ENCODE measurements around the gene CD300LB. TPM values are rescaled to one million over a fixed set of nuclear protein-coding genes. Genes with fewer than 3 reads are reported as not detected.
A peak's percentile ranks its signal among the peaks of the same experiment; 100 is the strongest.

Gene CD300LB
- total RNA-seq, 2 donors from 2014 or later, result 0.81 to 0.85 TPM

DNA sequence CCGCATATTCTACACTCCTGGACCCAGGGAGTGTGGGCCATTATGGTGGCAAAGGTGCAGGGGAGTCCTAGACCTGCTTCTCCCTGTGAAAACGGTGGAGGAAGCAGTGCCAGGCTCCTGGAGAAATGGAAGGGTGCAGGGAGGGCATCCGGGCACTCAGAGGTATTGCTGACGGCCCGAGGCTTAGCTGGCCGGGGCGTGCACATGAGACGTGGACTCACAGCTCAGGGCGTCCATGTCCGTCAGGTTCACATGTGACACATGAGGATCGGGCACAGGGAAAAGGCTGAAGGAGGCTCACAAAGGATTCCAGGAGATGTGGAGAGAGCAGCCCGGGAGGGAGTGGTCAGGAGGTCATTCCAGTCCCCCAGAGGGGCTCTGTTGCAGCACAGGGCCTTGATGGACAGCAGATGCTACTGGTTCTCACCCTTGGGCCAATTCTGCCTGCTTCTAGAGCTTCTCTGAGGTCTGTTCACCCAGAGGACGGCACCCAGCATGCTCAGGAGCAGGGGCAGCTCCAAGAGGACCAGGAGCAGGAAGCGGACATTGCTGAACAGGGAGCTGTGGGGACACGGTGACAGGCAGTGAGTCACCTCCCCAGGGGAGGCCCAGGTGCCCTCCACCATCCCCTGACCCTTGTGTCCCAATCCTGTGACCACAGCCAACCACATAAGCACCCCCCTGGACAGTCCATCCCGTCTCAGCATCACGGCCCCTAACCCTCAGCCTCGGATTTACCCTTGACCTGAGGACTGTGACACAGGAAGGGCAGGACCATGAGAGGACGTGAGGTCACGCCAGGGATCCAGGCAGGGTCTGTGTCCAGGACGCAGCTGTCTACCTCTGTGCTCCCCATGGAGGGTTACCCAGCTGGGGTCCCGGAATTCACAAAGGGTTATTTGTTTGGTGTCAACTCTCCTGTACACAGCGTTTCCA, 10.2 kb upstream of the CD300LB start:
- Histone ChIP-seq H3K27me3 (replicated peaks; ENCODE audit: insufficient read depth) (no peaks in the 10 kb centered on the region), H3K36me3 (no peaks in the 10 kb centered on the region), H3K27ac (no peak overlapping the region), H3K4me3 (no peak overlapping the region), H3K4me1 (ENCODE audit: control insufficient read depth in 1 of 2, low read depth in 2 of 2) (no peaks in the 10 kb centered on the region), H3K9me3 (no peaks in the 10 kb centered on the region)
- ATAC-seq (ENCODE audit: insufficient number of reproducible peaks, low FRiP score, low read depth) (no peak), DNase-seq (ENCODE audit: low spot score) (no peak)
- TF ChIP-seq, protein P1, sequence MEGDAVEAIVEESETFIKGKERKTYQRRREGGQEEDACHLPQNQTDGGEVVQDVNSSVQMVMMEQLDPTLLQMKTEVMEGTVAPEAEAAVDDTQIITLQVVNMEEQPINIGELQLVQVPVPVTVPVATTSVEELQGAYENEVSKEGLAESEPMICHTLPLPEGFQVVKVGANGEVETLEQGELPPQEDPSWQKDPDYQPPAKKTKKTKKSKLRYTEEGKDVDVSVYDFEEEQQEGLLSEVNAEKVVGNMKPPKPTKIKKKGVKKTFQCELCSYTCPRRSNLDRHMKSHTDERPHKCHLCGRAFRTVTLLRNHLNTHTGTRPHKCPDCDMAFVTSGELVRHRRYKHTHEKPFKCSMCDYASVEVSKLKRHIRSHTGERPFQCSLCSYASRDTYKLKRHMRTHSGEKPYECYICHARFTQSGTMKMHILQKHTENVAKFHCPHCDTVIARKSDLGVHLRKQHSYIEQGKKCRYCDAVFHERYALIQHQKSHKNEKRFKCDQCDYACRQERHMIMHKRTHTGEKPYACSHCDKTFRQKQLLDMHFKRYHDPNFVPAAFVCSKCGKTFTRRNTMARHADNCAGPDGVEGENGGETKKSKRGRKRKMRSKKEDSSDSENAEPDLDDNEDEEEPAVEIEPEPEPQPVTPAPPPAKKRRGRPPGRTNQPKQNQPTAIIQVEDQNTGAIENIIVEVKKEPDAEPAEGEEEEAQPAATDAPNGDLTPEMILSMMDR (IDR thresholded peaks at IDR 0.05), result no peak

DNA sequence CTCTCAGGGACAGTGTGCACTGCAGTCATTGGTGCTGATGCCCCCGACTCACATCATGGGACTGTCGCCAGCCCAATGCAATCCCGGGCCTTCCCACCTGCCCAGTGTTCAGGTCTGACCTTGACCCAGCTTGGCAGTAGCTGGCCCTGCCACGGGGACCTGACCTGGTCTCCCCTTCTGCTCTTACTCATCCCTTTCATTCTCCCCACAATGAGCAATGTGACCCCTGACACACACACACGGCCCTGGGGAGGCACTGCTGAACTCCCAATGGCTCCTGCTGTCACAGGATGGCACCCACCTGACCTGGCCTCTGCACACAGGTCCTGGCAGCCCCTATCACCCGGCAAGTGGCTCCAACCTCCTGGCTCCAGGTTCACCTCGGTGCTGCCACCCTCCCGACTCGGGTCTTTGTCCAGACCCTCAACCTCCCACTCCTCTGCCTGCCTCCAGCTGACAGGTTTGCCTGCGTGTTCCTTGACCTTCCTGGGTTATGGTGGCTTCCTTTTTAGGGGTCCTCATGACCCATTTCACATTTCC, 8.1 kb upstream of the CD300LB start:
- DNase-seq (ENCODE audit: low spot score) (no peak), ATAC-seq (ENCODE audit: insufficient number of reproducible peaks, low FRiP score, low read depth) (no peak)
- no peak overlapping the region for H3K4me3 ChIP-seq
- no peaks in the 10 kb centered on the region for H3K9me3 ChIP-seq
- no peaks in the 10 kb centered on the region for H3K4me1 ChIP-seq (ENCODE audit: control insufficient read depth in 1 of 2, low read depth in 2 of 2)
- TF ChIP-seq, protein P1 (IDR thresholded peaks at IDR 0.05), result no peak
- no peaks in the 10 kb centered on the region for H3K36me3 ChIP-seq
- H3K27me3 ChIP-seq (replicated peaks; ENCODE audit: insufficient read depth), result no peaks in the 10 kb centered on the region
- H3K27ac ChIP-seq, result no peak overlapping the region

DNA sequence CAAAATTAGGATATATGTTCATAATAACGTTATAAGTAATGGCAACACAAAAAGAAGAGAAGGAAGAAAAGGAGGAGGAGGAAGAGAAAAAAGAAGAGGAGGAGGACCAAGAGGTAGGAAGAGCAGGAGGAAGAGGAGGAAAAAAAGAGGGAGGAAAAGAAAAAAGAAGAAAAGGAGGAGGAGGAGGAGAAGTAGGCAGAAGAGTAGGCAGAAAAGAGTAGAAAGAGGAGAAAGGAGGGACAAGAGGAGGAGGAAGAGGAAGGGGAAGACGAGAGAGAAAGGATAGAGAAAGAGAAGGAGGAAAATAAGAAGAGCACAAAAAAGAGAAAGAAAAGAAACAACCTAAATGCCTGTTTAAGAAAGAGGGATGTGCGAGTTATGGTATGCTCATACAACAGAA, 5.6 kb upstream of the CD300LB start:
- ATAC-seq (ENCODE audit: insufficient number of reproducible peaks, low FRiP score, low read depth) (no peak), DNase-seq (ENCODE audit: low spot score) (no peak)
- no peaks in the 10 kb centered on the region for H3K36me3 ChIP-seq
- H3K9me3 ChIP-seq, result no peaks in the 10 kb centered on the region
- H3K4me1 ChIP-seq (ENCODE audit: control insufficient read depth in 1 of 2, low read depth in 2 of 2), result no peaks in the 10 kb centered on the region
- no peak overlapping the region for H3K27ac ChIP-seq
- no peak overlapping the region for H3K4me3 ChIP-seq
- no peaks in the 10 kb centered on the region for H3K27me3 ChIP-seq (replicated peaks; ENCODE audit: insufficient read depth)
- TF ChIP-seq, protein P1 (IDR thresholded peaks at IDR 0.05), result no peak

DNA sequence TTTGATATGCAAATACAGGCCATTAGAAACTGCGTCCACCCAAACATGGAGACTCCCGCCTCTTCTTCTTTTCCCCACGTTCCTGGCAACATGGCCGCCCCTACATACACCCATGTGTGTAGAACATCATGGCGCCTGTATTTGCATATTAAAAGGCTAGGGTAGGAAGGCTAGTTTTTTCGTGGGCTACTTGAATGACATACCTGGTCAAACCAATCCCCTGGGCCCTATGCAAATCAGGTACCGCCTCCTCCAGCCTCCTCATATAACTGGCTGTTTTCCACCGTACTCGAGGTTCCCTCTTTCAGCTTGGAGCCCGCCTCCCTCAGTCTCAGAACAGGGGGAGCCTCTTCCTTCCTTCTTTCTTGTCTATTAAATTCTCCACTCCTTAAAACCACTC, 840 bp upstream of the CD300LB start:
- Histone ChIP-seq H3K36me3 (no peaks in the 10 kb centered on the region), H3K27me3 (replicated peaks; ENCODE audit: insufficient read depth) (no peaks in the 10 kb centered on the region), H3K4me1 (ENCODE audit: control insufficient read depth in 1 of 2, low read depth in 2 of 2) (no peaks in the 10 kb centered on the region), H3K4me3 (peak overlapping the region; percentile 38), H3K9me3 (no peaks in the 10 kb centered on the region), H3K27ac (no peak overlapping the region)
- DNase-seq (ENCODE audit: low spot score), result no peak
- TF ChIP-seq, protein P1 (IDR thresholded peaks at IDR 0.05), result no peak
- no peak for ATAC-seq (ENCODE audit: insufficient number of reproducible peaks, low FRiP score, low read depth)

DNA sequence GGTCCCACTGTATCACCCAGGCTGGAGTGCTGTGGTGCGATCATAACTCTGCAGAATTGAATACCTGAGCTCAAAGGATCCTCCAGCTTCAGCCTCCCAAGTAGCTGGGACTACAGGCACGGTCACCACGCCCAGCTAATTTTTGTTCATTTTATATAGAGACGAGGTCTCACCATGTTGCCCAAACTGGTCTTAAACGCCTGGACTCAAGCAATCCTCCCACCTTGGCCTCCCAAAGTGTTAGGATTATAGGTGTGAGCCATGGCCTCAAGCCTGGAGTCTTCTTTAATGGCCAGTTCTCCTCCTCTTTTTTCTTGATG, 484 bp downstream of the CD300LB start:
- TF ChIP-seq, protein P1 (IDR thresholded peaks at IDR 0.05), result no peak
- H3K36me3 ChIP-seq, result no peaks in the 10 kb centered on the region
- no peaks in the 10 kb centered on the region for H3K9me3 ChIP-seq
- ATAC-seq (ENCODE audit: insufficient number of reproducible peaks, low FRiP score, low read depth), result no peak
- no peak overlapping the region for H3K4me3 ChIP-seq
- no peak for DNase-seq (ENCODE audit: low spot score)
- H3K27me3 ChIP-seq (replicated peaks; ENCODE audit: insufficient read depth), result no peaks in the 10 kb centered on the region
- no peaks in the 10 kb centered on the region for H3K4me1 ChIP-seq (ENCODE audit: control insufficient read depth in 1 of 2, low read depth in 2 of 2)
- no peak overlapping the region for H3K27ac ChIP-seq
